Fibroblast of lung (primary cell): ENCODE results near the gene RAB43. TPM values are rescaled to one million over a fixed set of nuclear protein-coding genes. Genes with fewer than 3 reads are reported as not detected.

Experiments
- DNase-seq, 2 donors: peaks; one replicate each; pipeline versions ENCODE4 v3.0.0 to v3.0.0-alpha.2; 2010; ENCODE audit warnings: low read depth in 2 of 2
- H2AFZ ChIP-seq: 2 replicates; pipeline ENCODE4 v1.5.1; 2012; ENCODE audit warnings: low read length, control low read depth, inconsistent platforms
- H3K27ac ChIP-seq: 2 replicates; pipeline ENCODE4 v1.5.1; 2011; ENCODE audit warnings: low read length, control low read depth; ENCODE audit not compliant: insufficient read depth
- H3K27me3 ChIP-seq: 2 replicates; pipeline ENCODE4 v1.5.1; 2011; ENCODE audit warnings: mild to moderate bottlenecking, low read length; ENCODE audit not compliant: control insufficient read depth, insufficient read depth
- H3K36me3 ChIP-seq: 2 replicates; pipeline ENCODE4 v1.5.1; 2011; ENCODE audit warnings: low read length; ENCODE audit not compliant: control insufficient read depth, insufficient read depth
- H3K4me1 ChIP-seq: 2 replicates; pipeline ENCODE4 v1.5.1; 2011; ENCODE audit warnings: low read length; ENCODE audit not compliant: control insufficient read depth, insufficient read depth; ENCODE audit errors: extremely low read depth
- H3K4me2 ChIP-seq: 2 replicates; pipeline ENCODE4 v1.5.1; 2011; ENCODE audit warnings: low read length, control low read depth; ENCODE audit not compliant: insufficient read depth; ENCODE audit errors: extremely low read depth
- H3K4me3 ChIP-seq, 4 experiments: fragments of 200-600 bp in 1 of 4; sonication (generic) in 1 of 4; replicated peaks in 1 of 4; 2 replicates each; pipeline ENCODE4 v1.5.1; 2011 to 2016; ENCODE audit warnings: low read length in 4 of 4, low read depth in 3 of 4, mild to moderate bottlenecking in 3 of 4, control low read depth in 2 of 4, inconsistent platforms in 1 of 4, mixed read lengths in 1 of 4; ENCODE audit not compliant: insufficient read depth in 1 of 4; ENCODE audit errors: control extremely low read depth in 1 of 4
- H3K79me2 ChIP-seq: 2 replicates; pipeline ENCODE4 v1.5.1; 2012; ENCODE audit warnings: mild to moderate bottlenecking, low read length, inconsistent platforms; ENCODE audit not compliant: control insufficient read depth, insufficient read depth
- H3K9ac ChIP-seq: 2 replicates; pipeline ENCODE4 v1.5.1; 2011; ENCODE audit warnings: mild to moderate bottlenecking, low read length, control low read depth; ENCODE audit not compliant: insufficient read depth
- H3K9me3 ChIP-seq: 2 replicates; pipeline ENCODE4 v1.5.1; 2012; ENCODE audit warnings: low read depth, low read length; ENCODE audit not compliant: control insufficient read depth, insufficient read depth
- H4K20me1 ChIP-seq: 2 replicates; pipeline ENCODE4 v1.5.1; 2011; ENCODE audit warnings: low read length; ENCODE audit not compliant: control insufficient read depth, insufficient read depth; ENCODE audit errors: extremely low read depth
- CTCF ChIP-seq, 2 donors: IDR thresholded peaks in 1 of 2; conservative IDR thresholded peaks in 1 of 2; 1 replicate in 1 of 2; 2 replicates in 1 of 2; pipeline ENCODE4 v1.5.1; 2011 to 2012; ENCODE audit warnings: low read length in 2 of 2, control low read depth in 1 of 2, inconsistent platforms in 1 of 2, low read depth in 1 of 2, mild to moderate bottlenecking in 1 of 2
- EZH2 ChIP-seq: IDR thresholded peaks from 2 replicates; pipeline ENCODE4 v1.5.1; 2012; ENCODE audit warnings: low read length, control low read depth, mild to moderate bottlenecking; ENCODE audit errors: missing control alignments
- polyA plus RNA-seq, 2 donors: library from polyadenylated mRNA; depleted of rRNA in 1 of 2; stranded (reverse) in 1 of 2; unstranded in 1 of 2; fragments of >200 nt; gene quantifications; 2 replicates each; pipeline ENCODE4 v1.2.1, GENCODE V29; 2011 to 2012; ENCODE audit warnings: missing spikeins in 1 of 2
- total RNA-seq: library from RNA; depleted of rRNA; stranded (reverse); fragments of >200 nt; gene quantifications from 2 replicates; pipeline ENCODE4 v1.2.1, GENCODE V29; 2014

RAB43 gene
- total and polyA plus RNA-seq, 2 donors (not counting 1 experiment from before 2014, with no cell fraction given), result 5.7 to 21.5 TPM

DNA sequence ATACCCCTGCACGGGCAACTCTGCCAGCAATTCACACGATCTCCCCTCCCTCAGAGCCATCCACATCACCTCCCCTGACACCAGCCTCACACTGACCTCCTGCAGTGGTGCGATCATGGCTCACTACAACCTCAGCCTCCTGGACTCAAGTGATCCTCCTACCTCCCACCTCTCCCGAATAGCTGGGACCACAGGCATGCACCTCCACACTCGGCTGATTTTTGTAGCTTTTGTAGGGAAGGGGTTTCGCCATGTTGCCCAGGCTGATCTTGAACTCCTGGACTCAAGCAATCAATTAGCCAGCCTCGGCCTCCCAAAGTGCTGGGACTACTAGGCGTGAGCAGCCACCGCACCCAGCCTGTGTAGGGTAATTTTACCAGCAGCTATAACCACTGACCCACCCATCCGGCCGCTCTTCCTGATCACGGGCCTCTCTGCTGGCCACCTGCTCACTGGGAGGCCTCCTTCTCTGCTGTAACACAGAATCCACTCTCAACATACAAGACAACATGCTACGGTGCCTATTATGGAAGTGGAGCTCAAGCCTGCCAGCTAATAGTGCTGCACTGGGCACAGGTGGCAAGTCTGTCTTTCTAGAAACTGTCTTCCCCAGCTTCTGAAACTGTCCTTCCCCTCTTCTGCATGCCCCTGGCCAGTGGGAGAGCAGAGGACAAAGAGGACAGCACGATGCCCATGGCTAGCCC is 56.4 kb downstream of the RAB43 start:
- Histone ChIP-seq H3K36me3 (no peaks in the 10 kb centered on the region), H3K27ac (no peak overlapping the region), H3K9me3 (no peaks in the 10 kb centered on the region), H3K4me2 (no peak overlapping the region), H3K79me2 (no peaks in the 10 kb centered on the region), H3K4me1 (no peaks in the 10 kb centered on the region), H2AFZ (no peak overlapping the region), H4K20me1 (no peaks in the 10 kb centered on the region), H3K4me3 (no peak overlapping the region), H3K27me3 (peaks cover 7% of the 10 kb centered on the region), H3K9ac (no peak overlapping the region)
- DNase-seq, result no peak
- no peak for TF ChIP-seq EZH2

GRCh38 chr3:129063841-129064482 is 57.6 kb downstream of the RAB43 start:
- Histone ChIP-seq H3K4me3 (no peak overlapping the region), H3K4me1 (no peaks in the 10 kb centered on the region), H3K27me3 (peaks cover 2% of the 10 kb centered on the region), H3K4me2 (no peak overlapping the region), H3K9ac (no peak overlapping the region), H3K79me2 (no peaks in the 10 kb centered on the region), H3K36me3 (no peaks in the 10 kb centered on the region), H2AFZ (no peak overlapping the region), H3K27ac (no peak overlapping the region), H4K20me1 (no peaks in the 10 kb centered on the region), H3K9me3 (no peaks in the 10 kb centered on the region)
- no peak for TF ChIP-seq EZH2
- TF ChIP-seq CTCF (conservative IDR thresholded peaks at IDR 0.05 in 1 of 2, IDR thresholded peaks at IDR 0.05 in 1 of 2; ENCODE audit: low read depth in 1 of 2, low read length in 2 of 2), result no peak
- no peak for DNase-seq

DNA sequence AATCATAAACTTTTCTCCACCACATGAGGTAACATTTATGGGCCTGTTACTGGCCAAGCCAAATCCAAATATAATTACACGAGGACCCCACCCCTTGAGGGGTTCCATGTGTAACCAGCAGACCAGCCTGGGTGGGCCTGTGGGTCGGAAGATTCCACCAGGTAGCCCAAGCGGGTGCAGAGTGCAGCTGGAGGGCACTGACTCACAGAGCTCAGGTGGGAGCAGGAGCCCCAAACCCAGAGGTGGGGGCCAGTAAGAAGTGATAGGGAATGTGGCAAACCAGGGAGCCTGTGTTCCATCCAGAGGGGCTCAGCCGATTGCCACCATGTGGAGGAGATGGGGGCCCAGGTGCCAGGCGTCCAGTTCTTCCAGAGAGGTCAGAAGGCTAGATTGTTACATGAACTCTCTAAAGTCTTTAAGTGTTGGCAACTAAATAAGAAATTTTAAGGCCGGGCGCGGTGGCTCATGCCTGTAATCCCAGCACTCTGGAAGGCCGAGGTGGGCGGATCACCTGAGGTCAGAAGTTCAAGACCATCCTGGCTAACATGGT is 58.4 kb downstream of the RAB43 start:
- no peak for DNase-seq
- Histone ChIP-seq H3K4me1 (no peaks in the 10 kb centered on the region), H3K27ac (no peak overlapping the region), H2AFZ (no peak overlapping the region), H3K4me3 (no peak overlapping the region), H4K20me1 (no peaks in the 10 kb centered on the region), H3K9me3 (no peaks in the 10 kb centered on the region), H3K27me3 (peaks cover 2% of the 10 kb centered on the region), H3K79me2 (no peaks in the 10 kb centered on the region), H3K4me2 (no peak overlapping the region), H3K36me3 (no peaks in the 10 kb centered on the region), H3K9ac (no peak overlapping the region)
- TF ChIP-seq EZH2 (no peak), CTCF (conservative IDR thresholded peaks at IDR 0.05 in 1 of 2, IDR thresholded peaks at IDR 0.05 in 1 of 2; ENCODE audit: low read depth in 1 of 2, low read length in 2 of 2) (no peak)
